ENCODE measurements around the gene UBE2J2.

- TF ChIP-seq FOXM1 (IDR thresholded peaks at IDR 0.05; ENCODE audit: borderline replicate concordance, low read depth) (no peak), TEAD4 (IDR thresholded peaks at IDR 0.05) (no peak), NFIC (IDR thresholded peaks at IDR 0.05) (no peak), CEBPB (IDR thresholded peaks at IDR 0.05) (no peak), CREB1 (IDR thresholded peaks at IDR 0.05; ENCODE audit: low read depth) (no peak), EGR1 (IDR thresholded peaks at IDR 0.05) (no peak), ZBTB7A (IDR thresholded peaks at IDR 0.05; ENCODE audit: low read depth) (no peak), TAF1 (IDR thresholded peaks at IDR 0.05; ENCODE audit: low read depth) (no peak), REST (IDR thresholded peaks at IDR 0.05; ENCODE audit: low read depth) (no peak), EP300 (IDR thresholded peaks at IDR 0.05; ENCODE audit: borderline replicate concordance) (no peak), RAD21 (IDR thresholded peaks at IDR 0.05; ENCODE audit: low read depth) (no peak), TCF12 (IDR thresholded peaks at IDR 0.05; ENCODE audit: low read depth) (no peak)
- TF ChIP-seq, protein P1, sequence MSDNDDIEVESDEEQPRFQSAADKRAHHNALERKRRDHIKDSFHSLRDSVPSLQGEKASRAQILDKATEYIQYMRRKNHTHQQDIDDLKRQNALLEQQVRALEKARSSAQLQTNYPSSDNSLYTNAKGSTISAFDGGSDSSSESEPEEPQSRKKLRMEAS (IDR thresholded peaks at IDR 0.05): no peak
These were observed 43.8 kb upstream of the UBE2J2 start for GRCh38 chr1:1317420-1317819.
